Measurements from ENCODE around the gene FER. TPM values are rescaled to one million over a fixed set of nuclear protein-coding genes. Genes with fewer than 3 reads are reported as not detected.

FER gene
- total and polyA plus RNA-seq, 10 of the 15 experiments (the other 5 are each of a cell fraction or from before 2014, with no cell fraction given): 4.4 to 19.1 (median 9.6) TPM

DNA sequence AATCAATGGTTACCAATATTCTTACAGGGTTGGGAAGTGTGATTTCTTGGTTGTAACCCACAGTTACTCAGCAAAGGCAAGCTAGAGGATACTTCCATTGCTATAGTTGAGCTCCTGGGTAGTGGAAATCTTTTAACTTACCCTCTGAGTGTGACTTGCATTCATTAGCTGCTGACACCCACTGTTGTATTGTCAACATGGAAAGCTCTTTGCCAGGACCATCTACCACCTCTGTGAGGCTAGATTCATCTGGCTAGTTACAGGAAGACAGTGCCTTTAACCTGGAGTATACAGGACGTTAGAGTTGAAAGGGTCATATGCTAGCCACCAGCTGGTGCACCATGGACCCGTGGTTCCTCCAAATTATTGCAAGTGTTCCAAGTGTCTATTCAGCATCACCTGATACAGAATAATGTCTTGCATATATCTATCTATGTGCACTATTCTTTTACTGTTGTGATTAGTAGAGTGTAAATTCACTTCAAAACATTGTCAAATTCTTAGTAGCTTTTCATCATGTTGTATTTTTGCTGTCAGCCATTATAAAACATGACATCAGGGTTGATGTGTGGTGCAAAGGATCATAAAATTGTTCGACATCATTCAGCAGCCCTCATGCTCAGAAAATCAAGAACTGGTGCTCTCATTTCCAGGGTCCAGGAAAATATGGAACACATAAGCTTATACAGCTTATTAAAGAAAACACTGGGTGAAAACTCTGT, 423.1 kb downstream of the FER start:
- no peak overlapping the region for H3K4me2 ChIP-seq (ENCODE audit: control insufficient read depth, insufficient read depth)
- H3K4me1 ChIP-seq (ENCODE audit: control insufficient read depth, insufficient read depth, low read length): no peaks in the 10 kb centered on the region
- no peak overlapping the region for H2AFZ ChIP-seq (ENCODE audit: control insufficient read depth, low read depth, low read length)
- H3K27me3 ChIP-seq (replicated peaks in 1 of 2; ENCODE audit: control insufficient read depth in 2 of 2, insufficient read depth in 2 of 2, low read length in 1 of 2): no peaks in the 10 kb centered on the region
- ChIA-PET POLR2A (no interaction called here), SMC1A (ENCODE audit: uncharacterized antibody, unreplicated experiment) (interaction anchor here (0.8 to 1.9 kb wide), 5 partner anchors 9 to 246 kb away, joined by 3 to 9 read pairs (median 4); no protein-coding TSS in a partner anchor), RAD21 (ENCODE audit: unreplicated experiment) (no interaction called here), CTCF (interaction anchor here (1.2 kb wide), 1 partner anchor 529 kb away, joined by 3 read pairs; no protein-coding TSS in a partner anchor)
- intact Hi-C loops (cut with micrococcal nuclease; ENCODE audit: unreplicated experiment) (loop anchor here (2.0 kb wide), 1 partner anchor 650 kb away; no protein-coding TSS in a partner anchor), in situ Hi-C loops (cut with MboI) (no loop called here)
- ATAC-seq (no peak), FAIRE-seq (no peak), DNase-seq (ENCODE audit: low read depth, low spot score) (no peak)
- WGBS (ENCODE audit: insufficient coverage, insufficient replicate concordance, low lambda C conversion rate, missing lambda C conversion rate): 100% methylated on average over 3 of the region's 3 CpGs
- no peaks in the 10 kb centered on the region for H3K79me2 ChIP-seq (ENCODE audit: control insufficient read depth, insufficient read depth, low read length)
- TF ChIP-seq MTA2 (IDR thresholded peaks at IDR 0.05; ENCODE audit: low read depth) (no peak), TCF12 (IDR thresholded peaks at IDR 0.05; ENCODE audit: low read depth, low read length) (no peak), ZNF622 (IDR thresholded peaks at IDR 0.05) (no peak), ZBTB4 (CRISPR knock-in tag; IDR thresholded peaks at IDR 0.05) (no peak), ZNF384 (IDR thresholded peaks at IDR 0.05; ENCODE audit: borderline replicate concordance, low read depth, low read length) (no peak), KDM1A (IDR thresholded peaks at IDR 0.05; ENCODE audit: borderline replicate concordance) (no peak), SMARCA5 (IDR thresholded peaks at IDR 0.05) (no peak), ZZZ3 (IDR thresholded peaks at IDR 0.05; ENCODE audit: control insufficient read depth, insufficient read length, low read depth) (no peak), BCL11A (IDR thresholded peaks at IDR 0.05; ENCODE audit: low read depth, low read length) (no peak), ETV6 (conservative IDR thresholded peaks at IDR 0.05 in 1 of 2, IDR thresholded peaks at IDR 0.05 in 1 of 2; ENCODE audit: borderline replicate concordance in 1 of 2, low read depth in 1 of 2) (no peak), ZNF687 (IDR thresholded peaks at IDR 0.05) (no peak), BACH1 (IDR thresholded peaks at IDR 0.05; ENCODE audit: borderline replicate concordance) (no peak), EZH2 (IDR thresholded peaks at IDR 0.05; ENCODE audit: borderline replicate concordance, control insufficient read depth, low read depth, low read length) (no peak), SMAD5 (IDR thresholded peaks at IDR 0.05; ENCODE audit: low read depth) (no peak), SREBF2 (IDR thresholded peaks at IDR 0.05; ENCODE audit: low read length) (no peak), CHD2 (IDR thresholded peaks at IDR 0.05; ENCODE audit: borderline replicate concordance, low read depth, low read length) (no peak), CBX3 (IDR thresholded peaks at IDR 0.05; ENCODE audit: borderline replicate concordance, low read depth) (no peak)
- no peaks in the 10 kb centered on the region for H4K20me1 ChIP-seq (ENCODE audit: control insufficient read depth, insufficient read depth)
- H3K4me3 ChIP-seq: no peak overlapping the region
- H3K27ac ChIP-seq (ENCODE audit: control insufficient read depth, insufficient read depth): no peak overlapping the region
- no peaks in the 10 kb centered on the region; the same call in 1 of the 3 replicates for H3K9me3 ChIP-seq (replicated peaks; ENCODE audit: control insufficient read depth, insufficient read depth, low read length)
- no peaks in the 10 kb centered on the region for H3K36me3 ChIP-seq (ENCODE audit: control insufficient read depth in 2 of 2, insufficient read depth in 2 of 2, low read length in 1 of 2)
- no TSS peak for BruUV-seq (replicated peaks)
- H3K9ac ChIP-seq (ENCODE audit: control insufficient read depth, insufficient read depth, low read length): no peak overlapping the region
